DMS153 treated with DMSO at 0.1 percent for 48 hours (cell line): Measurements from ENCODE around the gene GSK3A.
A peak's percentile ranks its signal among the peaks of the same experiment; 100 is the strongest.

ENCODE experiments used
- DNase-seq: peaks from one replicate; lab custom pipeline; 2025; ENCODE audit not compliant: unreplicated experiment; lab: John Stamatoyannopoulos, UW

The GSK3A gene

DNA sequence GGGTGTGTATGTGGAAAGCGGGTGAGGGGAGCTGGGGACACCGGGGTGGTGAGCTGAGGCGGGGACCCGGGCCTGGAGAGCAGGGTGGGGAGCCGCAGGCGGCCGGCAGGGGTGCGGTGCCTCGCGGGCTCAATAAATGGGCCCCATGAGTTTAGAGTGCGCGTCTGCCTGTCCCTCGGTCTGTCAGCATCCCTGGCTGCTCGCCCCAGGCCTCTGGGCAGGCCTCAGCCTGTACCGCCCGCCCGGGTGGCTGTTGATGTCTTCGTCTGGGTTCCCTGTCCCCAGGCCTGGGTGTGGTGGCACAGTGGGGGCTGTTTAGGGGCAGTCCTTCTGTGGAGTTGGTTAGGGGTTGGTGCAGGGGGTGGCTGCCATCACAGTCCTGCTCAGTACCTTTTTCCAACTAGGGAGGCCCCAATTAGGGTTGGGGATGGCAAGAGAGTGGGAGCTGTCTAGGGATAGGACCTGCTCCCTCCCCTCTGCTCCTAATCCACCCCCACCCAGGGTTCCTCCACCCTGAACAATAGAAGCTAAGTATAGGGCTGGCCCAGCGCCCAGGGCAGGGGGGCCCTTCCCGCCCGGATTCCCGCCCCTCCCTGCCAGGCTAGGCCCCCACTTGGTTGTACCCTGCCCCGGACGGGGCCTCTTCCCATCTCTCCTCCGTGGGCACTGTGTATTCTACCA lies 38.9 kb upstream of the GSK3A start:
- DNase-seq = no peak

DNA sequence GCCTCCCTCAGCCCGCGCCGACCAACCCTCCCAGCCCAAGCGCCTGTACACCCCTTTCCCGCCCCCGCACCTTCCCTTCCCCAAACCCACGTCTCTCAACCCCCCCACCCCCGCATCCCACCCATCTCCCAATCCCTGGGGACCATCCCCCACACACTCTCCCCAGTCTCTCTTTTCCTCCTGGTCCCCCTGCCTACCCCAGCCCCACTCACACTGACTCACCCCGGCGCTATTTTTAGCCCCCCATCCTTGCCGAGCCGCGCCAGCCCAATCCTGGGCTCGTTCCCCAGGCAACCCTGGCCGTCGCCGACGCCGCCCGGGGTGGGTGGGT lies 38.4 kb upstream of the GSK3A start:
- no peak for DNase-seq

DNA sequence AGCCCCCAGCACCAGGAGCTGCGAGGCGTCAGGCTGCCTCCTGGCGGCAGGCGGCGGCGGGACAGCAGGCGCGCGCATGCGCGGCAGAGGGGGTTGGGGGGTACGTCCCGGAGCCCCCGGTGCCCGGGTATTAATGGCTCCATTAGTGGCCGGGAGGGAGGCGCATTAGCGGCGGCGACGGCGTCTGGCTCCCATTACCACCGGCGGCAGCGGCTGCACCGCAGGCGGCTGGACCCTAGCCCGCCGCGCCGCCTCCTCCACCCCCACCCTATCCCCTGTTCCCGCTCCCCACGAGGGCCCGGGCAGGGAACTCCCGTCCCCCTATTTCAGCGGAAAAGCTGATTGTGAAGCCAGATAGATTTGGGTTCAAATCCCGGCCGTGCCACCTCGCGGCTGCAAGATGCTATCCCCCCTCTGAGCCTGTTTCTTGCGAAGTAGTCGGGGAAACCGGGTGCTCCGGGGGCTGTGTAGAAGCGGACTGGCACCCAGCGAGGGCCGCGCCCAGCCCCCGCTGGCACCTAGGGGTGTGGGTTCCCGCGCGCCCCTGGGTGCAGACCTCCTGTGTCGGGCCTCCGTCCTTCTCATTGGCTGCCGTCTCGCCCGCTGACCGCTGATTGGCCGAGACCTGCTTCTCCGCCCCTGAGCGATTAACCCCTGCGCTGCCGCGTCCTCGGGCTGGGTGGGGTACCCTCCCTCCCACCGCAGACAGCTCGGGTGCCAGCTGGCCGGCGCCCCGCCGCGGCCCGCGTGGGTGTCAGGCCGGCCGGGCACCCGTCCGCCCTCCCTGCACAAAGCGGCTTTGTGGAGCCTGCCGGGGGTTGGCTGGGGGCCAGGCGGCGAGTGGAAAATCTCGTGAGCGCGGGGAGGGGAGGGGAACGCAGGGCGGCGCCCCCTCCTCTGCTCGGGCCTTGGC lies 37.8 kb upstream of the GSK3A start:
- peak; percentile 89 for DNase-seq

DNA sequence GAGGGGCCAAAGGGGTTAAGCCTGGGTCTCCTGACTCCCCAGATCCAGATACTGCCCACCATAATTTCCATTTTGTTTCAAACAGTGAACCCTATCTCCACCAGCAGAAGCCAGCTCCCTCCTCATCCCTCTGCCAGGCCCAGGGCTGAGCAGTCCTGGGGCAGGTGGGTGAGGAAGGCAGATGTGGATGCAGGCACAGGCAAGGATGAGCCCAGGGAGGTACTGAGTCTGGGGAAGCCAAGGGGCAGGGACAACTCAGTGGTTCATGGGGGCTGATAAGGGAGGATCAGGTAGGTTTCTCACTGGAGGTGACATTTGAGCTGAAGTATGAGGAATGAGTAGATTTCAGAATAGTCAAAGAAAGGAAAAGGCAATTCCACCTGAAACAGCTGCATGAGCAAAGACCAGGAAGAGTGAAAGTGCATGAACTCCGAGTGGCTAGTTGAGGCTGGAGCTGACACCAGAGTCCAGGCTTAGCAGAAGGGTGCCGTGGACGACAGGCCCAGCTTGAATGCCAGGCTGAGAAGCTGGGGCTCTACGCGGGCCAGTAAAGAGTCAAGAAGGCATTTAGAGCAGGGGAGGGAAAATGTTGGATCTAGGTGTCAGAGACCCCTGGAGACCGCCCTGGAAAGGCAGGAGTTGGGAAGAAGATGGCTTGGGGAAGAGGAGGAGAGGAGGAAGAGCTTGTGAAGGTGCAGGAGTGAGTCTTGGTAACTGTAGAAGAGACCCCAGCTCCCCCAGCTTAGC lies 36.9 kb upstream of the GSK3A start:
- no peak for DNase-seq

DNA sequence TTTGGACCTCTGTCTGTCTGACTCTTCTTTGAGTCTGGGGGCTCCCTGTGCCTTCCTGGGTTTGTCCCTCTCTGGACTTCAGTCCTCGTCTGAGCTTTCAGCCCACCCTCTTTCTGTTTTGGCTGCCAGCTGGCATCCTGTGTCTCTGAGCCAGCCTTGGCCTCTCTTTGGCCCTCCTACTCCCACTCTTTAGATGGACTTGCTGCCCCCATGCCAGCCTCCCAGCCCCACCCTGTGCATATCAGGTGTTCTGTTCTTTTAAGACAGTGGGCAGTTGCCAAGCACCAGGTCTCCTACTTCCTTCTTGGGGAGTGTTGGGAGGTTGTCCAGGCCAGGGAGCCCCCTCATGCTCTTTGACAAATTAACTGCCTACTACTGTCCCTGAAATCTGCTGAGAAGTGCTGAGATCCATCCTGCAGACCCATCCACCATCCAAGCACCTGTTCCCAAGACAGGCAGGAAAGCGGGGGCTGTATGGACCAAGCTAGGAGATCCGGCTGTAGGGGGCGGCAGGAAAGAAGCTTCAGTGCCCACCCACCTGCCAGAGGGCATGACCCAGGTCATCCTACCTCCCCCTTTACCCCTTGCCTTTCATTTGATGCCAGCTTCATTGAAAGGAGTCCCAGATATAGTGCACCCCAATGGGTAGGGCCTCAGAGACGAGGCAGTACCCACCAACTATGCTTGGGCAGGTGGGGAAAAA lies 36.2 kb upstream of the GSK3A start:
- no peak for DNase-seq

DNA sequence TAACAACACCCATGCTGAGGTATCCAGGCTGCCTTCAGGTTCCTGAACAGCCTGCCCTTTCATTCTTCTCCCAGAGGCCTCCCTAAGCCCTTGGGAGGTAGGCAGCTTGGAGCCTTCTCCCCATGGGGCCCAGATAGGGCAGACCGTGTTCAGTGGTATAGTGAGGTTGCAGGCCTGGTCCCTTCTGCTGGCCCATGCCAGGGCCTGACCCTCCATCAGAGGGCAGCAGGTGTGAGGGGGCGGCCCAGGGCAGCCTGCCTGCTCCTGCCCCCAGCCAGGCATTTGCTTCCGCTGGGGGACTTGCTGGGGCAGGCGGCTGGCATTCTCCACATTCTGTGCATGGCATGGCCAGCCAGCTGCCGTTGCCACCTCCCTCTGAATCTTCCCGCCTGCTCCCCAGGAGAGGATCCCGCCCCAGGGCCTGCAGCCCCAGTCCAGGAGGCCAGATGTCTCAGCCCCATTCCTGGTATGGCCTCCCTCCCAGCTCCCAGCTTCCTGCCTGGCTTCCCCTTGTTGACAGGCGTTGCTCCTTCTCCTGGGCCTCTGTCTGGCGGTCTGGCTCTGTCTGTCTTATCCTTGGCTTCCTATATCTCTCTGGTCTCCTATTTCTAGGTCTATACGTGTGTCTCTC lies 35.5 kb upstream of the GSK3A start:
- no peak for DNase-seq

DNA sequence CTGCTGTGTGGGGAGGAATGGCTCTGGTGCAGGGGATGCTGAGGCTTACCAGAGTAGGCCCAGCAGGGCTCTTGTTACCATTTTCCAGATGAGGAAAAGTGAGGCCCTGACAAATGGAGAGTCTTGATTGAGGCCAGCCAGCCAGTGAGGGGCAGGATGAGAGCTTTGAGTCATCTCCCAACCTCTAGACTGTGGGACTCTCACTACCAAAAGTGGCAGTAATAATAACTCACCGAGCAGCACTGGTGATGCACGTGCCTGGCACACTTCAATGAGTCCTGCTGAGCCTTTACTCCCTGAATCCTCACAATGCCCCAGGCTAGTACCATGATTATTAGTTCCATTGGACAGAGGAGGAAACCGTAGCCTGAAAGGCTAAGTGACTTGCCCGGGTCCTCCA lies 34.4 kb upstream of the GSK3A start:
- no peak for DNase-seq

DNA sequence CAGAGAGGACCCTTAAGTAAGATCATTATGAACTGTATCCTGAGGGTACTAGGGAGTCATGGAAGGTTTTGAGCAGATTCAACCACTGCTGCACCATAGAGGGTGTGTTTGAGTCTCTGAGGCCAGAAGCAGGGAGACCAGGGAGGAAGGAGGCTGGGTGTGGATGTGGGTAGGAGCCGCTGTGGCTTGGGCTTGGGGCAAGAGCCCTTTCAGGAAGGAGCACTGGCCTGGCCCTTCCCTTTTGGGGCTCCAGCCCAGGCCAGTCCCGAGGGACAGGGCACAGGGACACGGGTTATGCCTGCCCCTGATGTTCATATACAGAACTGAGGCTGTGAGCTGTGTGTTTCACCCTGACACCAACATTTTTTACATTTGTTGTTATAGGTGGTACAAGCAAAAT lies 33.9 kb upstream of the GSK3A start:
- DNase-seq = no peak

DNA sequence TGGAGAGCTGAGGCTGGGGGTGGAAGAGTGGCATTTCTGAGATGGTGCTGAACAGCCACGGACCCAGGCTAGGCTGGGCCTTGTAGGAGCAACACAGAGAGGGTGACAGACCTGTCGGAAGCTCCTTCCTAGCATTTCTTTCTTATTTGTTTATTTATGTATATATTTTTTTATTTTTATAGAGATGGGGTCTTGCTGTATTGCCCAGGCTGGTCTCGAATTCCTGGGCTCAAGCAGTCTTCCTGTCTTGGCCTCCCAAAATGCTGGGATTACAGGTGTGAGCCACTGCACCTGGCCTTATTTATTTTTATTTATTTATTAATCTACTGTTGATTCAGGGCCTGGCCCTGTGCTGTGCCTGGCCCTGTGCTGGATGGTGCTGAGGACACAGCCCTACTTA lies 33.1 kb upstream of the GSK3A start:
- DNase-seq = no peak

DNA sequence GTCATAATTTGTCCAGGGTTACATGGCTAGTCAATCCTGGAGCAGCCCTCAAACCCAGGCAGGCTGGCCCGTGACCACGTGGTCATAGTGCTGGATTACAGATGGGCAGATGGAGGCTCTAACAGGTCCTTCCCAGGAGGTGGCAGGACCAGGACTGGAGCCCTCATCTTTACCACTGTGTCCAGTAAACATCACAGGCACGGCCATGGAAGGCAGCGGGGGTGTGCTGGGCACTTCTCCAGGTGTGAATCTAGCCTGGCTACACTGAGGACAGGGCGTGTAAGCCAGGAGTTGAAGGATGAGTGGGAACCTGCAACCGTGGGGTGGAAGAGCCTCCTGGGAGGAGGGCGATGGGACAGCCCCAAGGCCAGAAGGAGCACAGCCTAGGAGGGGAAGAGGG lies 32.7 kb upstream of the GSK3A start:
- DNase-seq = no peak

DNA sequence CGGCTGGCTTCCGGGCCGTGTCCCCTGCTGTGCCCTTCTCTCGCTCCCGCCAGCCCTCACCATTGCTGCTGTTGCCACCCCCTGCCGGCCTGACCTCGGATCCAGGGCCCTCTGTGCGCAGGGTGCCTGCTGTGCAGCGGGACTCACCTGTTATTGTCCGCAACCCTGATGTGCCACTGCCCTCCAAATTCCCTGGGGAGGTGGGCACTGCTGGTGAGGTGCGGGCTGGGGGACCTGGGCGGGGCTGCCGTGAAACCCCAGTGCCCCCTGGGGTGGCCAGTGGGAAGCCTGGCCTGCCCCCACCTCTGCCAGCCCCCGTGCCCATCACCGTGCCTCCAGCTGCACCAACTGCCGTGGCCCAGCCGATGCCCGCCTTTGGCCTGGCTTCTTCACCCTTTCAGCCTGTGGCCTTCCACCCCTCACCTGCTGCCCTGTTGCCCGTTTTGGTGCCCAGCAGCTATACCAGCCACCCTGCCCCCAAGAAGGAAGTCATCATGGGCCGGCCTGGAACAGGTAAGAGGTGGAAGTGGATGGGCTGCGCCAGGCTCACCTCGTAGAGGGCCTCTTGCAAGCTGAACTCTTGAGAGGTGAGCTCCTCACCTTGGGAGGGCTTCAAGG lies 31.8 kb upstream of the GSK3A start:
- DNase-seq = no peak

DNA sequence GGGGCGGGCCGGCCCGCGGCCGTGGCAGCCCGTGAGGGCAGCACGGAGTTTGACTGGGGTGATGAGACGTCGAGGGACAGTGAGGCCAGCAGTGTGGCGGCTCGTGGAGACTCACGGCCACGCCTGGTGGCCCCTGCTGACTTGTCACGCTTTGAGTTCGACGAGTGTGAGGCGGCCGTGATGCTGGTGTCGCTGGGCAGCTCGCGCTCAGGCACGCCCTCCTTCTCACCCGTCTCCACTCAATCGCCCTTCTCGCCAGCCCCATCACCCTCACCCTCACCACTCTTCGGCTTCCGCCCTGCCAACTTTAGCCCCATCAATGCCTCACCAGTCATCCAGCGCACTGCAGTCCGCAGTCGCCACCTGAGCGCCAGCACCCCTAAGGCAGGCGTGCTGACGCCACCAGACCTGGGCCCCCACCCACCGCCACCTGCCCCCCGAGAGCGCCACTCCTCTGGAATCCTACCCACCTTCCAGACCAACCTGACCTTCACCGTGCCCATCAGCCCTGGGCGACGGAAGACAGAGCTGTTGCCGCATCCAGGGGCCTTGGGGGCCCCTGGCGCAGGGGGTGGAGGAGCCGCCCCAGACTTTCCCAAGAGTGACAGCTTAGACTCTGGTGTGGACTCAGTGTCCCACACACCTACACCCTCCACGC lies 31.1 kb upstream of the GSK3A start:
- no peak for DNase-seq

DNA sequence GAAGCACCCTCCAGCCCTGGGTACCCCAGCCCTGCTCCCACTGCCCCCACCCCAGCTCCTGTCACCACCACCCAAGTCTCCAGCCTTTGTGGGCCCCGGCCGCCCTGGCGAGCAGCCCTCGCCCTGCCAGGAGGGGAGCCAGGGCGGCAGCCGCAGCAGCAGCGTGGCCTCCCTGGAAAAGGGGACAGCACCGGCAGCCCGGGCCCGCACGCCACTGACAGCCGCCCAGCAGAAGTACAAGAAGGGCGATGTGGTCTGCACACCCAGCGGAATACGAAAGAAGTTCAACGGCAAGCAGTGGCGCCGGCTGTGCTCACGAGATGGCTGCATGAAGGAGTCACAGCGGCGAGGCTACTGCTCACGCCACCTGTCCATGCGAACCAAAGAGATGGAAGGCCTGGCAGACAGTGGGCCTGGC lies 30.6 kb upstream of the GSK3A start:
- no peak for DNase-seq

DNA sequence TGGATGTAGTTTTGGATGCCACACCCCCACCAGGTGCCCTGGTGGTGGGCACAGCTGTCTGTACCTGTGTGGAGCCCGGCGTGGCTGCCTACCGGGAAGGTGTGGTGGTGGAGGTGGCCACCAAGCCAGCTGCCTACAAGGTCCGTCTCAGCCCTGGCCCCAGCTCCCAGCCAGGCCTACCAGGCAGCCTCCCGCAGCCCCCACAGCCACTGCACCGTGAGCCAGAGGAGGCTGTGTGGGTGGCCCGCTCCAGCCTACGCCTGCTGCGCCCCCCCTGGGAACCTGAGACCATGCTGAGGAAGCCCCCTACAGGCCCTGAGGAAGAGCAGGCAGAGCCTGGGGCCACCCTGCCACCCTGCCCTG lies 30.1 kb upstream of the GSK3A start:
- DNase-seq = no peak

DNA sequence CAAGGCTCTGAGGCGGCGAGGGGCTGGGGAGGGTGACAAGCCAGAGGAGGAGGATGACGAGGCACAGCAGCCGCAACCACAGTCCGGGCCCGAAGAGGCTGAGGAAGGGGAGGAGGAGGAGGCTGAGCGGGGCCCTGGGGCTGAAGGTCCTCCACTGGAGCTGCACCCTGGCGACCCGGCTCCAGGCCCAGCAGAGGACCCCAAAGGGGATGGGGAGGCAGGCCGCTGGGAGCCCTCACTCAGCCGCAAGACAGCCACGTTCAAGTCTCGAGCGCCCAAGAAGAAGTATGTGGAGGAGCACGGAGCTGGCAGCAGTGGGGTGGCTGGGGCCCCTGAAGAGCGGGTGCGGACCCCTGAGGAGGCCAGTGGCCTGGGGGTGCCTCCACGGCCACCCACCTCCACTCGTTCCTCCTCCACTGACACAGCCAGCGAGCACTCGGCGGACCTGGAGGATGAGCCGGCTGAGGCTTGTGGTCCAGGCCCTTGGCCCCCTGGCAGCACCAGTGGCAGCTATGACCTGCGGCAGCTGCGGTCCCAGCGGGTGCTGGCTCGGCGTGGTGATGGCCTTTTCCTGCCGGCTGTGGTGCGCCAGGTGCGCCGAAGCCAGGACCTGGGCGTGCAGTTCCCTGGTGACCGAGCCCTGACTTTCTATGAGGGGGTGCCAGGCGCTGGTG lies 29.6 kb upstream of the GSK3A start:
- DNase-seq = no peak

DNA sequence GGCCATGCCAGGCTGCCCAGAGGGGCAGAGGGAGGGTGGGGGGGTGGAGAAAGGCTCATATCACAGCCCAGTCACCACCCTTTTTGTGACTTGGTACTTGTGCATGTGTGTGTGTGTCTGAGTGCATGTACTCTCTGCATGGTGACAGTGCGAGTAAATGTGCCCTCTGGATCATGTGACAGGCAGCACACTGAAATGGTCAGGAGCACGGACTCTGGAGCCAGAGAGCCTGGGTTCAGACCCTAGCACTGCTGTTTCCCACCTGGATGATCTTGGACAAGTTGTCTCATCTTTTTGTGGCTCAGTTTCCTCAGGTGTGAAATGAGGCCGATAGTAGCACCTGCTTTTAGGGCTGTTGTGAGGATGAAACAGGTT lies 28.6 kb upstream of the GSK3A start:
- DNase-seq = no peak

DNA sequence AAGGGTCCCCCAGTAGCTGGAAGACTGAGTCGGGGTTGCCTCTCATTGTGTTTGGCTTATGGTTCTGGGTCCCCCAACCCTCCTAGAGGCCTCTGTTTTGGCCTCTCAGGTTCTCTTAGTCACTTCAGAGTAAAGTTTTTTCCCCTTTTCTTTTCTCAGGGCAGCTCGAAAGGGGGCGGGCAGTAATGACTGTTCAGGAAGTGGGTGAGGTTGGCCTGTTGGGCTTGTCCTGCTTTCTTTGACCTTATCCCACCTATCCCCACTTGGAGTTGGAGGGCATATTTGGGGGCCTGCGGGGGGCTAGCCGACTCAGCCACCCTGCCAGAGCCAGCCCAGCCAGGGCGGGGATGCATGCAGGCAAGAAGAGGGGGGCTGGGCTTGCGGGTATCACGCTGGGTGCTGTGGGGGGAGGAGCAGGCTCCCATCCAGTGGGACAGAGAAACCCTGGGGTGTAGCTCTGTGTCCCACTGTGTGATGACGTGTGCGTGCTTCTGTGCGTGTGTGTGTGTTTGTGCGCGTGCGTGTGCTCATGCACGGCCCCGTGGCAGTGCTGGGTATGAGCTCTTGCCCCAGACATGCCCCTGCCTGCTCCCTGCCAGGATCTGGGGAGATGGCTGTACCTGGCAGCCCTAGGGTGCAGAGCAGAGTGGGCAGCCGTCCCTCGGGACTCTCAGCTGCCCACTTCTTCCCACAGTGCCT lies 28.1 kb upstream of the GSK3A start:
- no peak for DNase-seq

DNA sequence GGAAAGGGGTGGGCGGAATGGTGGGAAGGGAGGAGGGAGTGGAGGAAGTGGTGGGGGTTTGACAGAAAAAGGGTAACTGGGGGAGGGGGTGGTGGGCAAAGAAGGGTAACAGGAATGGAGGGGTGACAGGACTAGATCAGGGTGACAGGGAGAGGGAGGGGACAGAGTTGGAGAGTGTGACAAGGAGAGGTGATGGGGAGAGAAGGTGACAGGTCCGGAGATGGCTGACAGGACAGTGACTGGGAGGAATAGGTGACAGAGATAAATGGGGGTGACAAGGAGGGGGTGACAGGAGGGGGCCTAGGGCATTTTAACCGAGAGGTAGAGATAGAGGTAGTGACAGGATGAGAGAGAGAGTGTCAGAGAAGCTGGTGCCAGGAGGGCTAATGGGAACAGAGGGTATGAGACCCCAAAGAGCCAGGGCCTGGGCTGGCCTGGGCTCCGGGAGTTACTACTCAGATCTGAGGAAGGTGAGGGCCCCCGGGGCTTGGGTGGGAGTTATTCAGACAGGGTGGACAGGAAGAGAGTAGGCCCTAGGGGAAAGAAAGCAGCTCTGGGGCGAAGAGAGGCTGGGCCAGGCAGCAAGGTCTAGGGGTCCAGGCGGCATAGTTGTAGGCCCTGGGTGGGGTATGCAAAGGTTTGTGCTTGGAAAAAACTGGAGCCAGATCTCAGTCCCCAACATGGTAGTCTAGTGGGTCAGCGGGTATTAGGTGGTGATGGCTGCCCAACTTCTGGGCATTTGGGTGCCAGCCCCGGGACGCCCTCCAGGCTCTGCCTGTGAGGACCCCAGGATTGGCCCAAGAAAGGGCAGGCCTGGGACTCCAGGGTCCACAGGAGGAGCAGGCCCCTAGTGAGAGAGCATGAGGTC lies 27.3 kb upstream of the GSK3A start:
- no peak for DNase-seq
